Measurements from ENCODE around the gene C6orf15. TPM values are rescaled to one million over a fixed set of nuclear protein-coding genes. Genes with fewer than 3 reads are reported as not detected.

The C6orf15 gene
- not detected for polyA plus RNA-seq (2012; ENCODE audit: missing spikeins)

DNA sequence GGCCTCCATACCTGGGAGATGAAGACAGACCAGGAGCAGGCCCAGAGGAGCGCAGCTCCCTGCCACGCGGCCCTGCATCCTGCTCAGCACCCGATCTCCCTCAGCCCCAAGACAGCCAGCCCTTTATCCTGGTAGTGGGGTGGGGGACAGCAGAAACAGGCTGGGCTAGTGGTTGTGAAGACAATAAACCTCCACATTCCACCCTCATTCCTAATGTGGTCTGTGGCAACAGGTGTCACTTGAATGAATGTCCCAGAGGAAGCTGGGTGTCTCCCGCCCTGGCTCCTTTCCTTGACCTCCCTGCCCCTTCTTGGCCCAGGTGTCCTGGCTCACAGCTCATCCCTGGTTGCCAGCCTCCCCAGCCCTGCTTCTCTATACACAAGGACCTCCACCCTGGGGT is at the start of gene C6orf15:
C6orf15 (minus strand) TSS at position 98 of the 400 bp plus-strand sequence; CDS start at position 78, 20 bp downstream.
- no peak for TF ChIP-seq POLR2AphosphoS5 (IDR thresholded peaks at IDR 0.05; ENCODE audit: low read depth, low read length)
- no peak for TF ChIP-seq POLR2A (IDR thresholded peaks at IDR 0.05; ENCODE audit: low read depth, low read length)
- no peak for TF ChIP-seq TAF1 (IDR thresholded peaks at IDR 0.05; ENCODE audit: borderline replicate concordance, low read depth, low read length)
- FAIRE-seq = no peak
- no peak for DNase-seq (ENCODE audit: insufficient read length)

DNA sequence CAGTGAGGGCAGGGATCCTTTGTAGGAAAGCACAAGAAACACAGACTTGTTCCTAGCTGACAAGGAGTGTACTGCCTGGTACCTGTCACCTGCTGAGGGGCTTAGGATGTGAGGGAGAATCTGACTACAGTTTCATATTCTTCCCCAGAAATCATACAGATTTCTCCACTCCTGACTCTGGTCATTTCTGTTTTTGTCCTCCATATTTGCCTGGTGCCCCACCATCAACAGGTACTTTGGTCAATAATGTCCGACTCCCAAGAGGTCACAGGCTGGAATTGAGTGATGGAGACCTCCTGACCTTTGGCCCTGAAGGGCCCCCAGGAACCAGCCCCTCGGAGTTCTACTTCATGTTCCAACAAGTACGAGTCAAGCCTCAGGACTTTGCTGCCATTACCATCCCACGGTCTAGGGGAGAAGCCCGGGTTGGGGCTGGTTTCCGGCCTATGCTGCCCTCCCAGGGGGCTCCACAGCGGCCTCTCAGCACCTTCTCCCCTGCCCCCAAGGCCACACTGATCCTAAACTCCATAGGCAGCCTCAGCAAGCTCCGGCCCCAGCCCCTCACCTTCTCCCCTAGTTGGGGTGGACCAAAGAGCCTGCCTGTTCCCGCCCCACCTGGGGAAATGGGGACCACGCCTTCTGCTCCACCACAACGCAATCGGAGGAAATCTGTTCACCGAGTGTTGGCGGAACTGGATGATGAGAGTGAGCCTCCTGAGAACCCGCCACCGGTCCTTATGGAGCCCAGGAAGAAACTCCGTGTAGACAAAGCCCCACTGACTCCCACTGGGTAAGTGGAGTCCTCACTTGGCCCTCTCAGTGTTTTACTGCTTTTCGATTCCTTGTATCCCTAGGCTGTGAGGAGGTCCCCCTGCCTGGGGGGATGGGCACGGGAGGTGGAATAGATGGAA is 49.1 kb upstream of the C6orf15 start:
- TF ChIP-seq POLR2AphosphoS5 (IDR thresholded peaks at IDR 0.05; ENCODE audit: low read depth, low read length) = no peak
- TF ChIP-seq POLR2A (IDR thresholded peaks at IDR 0.05; ENCODE audit: low read depth, low read length) = no peak
- no peak for TF ChIP-seq TAF1 (IDR thresholded peaks at IDR 0.05; ENCODE audit: borderline replicate concordance, low read depth, low read length)
- FAIRE-seq (no peak), DNase-seq (ENCODE audit: insufficient read length) (no peak)

DNA sequence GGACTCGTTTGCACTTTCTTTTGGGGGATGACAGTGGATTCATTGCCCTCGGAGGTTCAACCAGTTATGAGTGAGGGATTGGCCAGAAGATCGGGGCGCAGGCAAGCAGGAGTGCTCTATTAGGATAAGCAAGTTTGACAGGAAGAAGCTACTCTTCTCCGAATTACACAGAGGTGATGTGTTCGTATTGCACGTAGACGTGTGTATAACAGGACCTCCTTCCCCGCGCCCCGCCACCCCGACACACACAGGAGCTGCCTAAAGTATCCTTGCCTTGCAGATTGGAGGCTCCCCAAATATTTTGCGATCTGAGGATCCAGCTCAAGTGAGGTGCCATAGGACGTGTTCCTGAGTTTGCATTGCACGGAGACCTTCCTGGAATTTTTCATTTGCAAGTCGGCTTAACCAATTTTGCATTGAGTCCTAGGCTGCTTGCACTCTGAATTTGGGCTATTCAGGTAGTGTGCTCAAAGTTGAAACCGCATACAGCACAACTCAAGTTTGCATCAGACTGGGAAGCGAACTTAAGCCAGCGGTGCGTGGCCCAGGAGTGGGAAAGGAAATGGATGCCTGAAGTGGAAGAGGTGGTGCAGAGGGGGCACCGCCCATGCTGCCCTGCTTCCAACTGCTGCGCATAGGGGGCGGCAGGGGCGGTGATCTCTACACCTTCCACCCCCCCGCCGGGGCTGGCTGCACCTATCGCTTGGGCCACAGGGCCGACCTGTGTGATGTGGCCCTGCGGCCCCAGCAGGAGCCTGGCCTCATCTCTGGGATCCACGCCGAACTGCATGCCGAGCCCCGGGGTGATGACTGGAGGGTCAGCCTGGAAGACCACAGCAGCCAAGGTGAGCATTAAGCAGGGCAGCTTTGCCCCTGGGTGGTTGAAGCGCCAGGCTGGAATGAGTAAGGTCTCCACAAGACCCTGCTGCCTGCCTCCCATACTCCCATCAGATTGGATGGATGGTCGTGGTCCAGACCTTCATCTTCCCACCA is 46.8 kb upstream of the C6orf15 start:
- TF ChIP-seq POLR2AphosphoS5 (IDR thresholded peaks at IDR 0.05; ENCODE audit: low read depth, low read length) (peak; percentile 1), POLR2A (IDR thresholded peaks at IDR 0.05; ENCODE audit: low read depth, low read length) (no peak; the same call in 1 of the 2 replicates), TAF1 (IDR thresholded peaks at IDR 0.05; ENCODE audit: borderline replicate concordance, low read depth, low read length) (no peak)

DNA sequence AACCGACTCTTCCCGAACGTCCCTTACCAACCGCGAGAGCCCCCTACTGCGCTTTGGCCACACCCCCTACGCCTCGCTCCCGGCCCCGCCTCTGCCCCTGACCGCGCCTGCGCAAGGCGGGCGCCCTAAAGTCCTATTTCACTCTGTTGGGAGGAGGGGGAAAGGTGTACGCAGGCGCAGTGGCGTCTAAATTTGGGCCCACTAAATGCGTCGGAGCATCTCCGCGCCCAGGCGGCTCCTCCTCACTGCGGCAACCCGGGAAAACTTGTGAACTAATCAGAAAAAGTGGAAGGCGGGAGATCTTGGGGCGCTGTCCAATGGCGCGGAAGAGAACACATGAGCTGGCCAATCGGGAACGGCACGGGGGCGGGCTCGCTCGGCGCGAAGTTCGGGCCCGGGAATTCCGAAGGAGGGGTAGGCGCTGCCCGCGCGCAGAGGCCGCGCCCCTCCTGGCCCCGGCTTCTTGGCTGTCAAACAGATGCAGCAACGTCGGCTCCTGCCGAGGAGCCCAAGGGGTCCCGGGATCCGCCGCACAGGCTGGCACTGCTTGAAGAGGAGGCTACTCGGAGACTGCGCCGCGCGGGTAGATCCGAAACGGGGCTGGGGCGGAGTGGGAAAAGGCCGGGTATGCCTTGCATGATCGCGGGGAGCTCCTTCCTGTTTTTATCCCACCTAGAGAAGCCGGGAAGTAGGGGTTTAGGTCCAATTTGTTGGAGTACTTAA is 45.9 kb upstream of the C6orf15 start, which contains the start of gene TCF19:
TCF19 (plus strand) TSS at position 450 of the 723 bp plus-strand sequence. CDS start 881 bp downstream, outside the sequence.
- FAIRE-seq = peak; percentile 99
- TF ChIP-seq POLR2AphosphoS5 (IDR thresholded peaks at IDR 0.05; ENCODE audit: low read depth, low read length) (no peak), TAF1 (IDR thresholded peaks at IDR 0.05; ENCODE audit: borderline replicate concordance, low read depth, low read length) (0 out of 2 replicates have a peak, but pooled peaks have one; percentile 24), POLR2A (IDR thresholded peaks at IDR 0.05; ENCODE audit: low read depth, low read length) (peak; percentile 78)
- DNase-seq (ENCODE audit: insufficient read length) = peak; percentile 98

More for the DNA sequence above, 46.8 kb upstream of the C6orf15 start:
- no peak for DNase-seq (ENCODE audit: insufficient read length)
- FAIRE-seq = peak; percentile 76

DNA sequence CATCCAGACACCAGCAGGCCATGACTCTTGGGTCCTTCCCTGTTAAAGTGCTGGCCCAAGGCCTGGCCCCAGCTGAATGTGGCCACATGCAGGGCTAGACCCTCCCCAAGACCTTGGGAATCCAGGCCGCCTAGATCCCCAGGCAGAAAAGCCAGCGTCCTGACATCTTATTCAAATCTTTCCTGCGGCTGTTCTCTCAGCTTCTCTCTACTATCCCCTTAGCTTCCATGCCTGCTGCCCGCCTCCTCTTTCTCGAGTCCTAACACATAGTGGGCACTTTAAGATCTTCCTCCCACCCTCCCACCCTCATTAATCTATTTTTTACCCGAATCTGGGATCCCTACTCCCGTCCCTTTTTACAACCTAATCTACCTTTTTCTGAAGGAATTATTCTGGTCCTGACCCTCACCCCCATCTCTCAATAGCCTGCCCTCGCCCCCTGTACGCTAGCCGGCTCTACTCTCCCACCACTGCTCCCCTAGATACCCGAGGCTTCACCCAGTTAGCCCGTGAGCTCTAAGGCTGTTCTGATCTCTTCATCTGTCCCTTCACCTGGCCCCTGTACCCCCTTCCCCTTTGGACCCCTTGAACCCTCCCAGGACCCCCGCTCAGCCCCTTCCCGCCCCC is 45.3 kb upstream of the C6orf15 start, which contains the start of gene CCHCR1:
CCHCR1 (minus strand) TSS at position 290 of the 627 bp plus-strand sequence; CDS start at position 88, 202 bp downstream.
- peak; percentile 24 for FAIRE-seq
- TF ChIP-seq POLR2A (IDR thresholded peaks at IDR 0.05; ENCODE audit: low read depth, low read length) = no peak
- TF ChIP-seq POLR2AphosphoS5 (IDR thresholded peaks at IDR 0.05; ENCODE audit: low read depth, low read length) = no peak
- TF ChIP-seq TAF1 (IDR thresholded peaks at IDR 0.05; ENCODE audit: borderline replicate concordance, low read depth, low read length) = no peak
- no peak for DNase-seq (ENCODE audit: insufficient read length)

DNA sequence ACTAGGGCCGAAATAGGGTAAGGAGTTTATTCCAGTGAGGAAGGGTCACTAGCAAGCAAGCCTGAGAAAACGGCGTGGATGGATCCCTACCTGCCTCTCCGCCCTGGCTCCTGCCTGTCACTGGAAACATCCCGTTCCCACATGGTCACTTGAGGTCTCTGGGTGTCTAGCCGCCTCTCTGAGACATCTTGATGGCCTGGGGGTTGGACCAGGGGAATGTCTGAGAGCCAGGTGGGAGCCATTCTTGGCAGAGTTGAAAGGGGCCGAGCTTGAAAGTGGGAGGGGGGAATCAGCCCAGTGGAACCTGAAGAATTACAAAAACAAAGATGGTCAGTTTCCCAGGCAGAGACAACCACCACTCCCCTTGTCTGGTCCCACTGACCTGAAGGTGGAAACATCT is 44.3 kb upstream of the C6orf15 start:
- DNase-seq (ENCODE audit: insufficient read length) (no peak), FAIRE-seq (no peak)
- TF ChIP-seq POLR2A (IDR thresholded peaks at IDR 0.05; ENCODE audit: low read depth, low read length) (no peak), POLR2AphosphoS5 (IDR thresholded peaks at IDR 0.05; ENCODE audit: low read depth, low read length) (no peak), TAF1 (IDR thresholded peaks at IDR 0.05; ENCODE audit: borderline replicate concordance, low read depth, low read length) (no peak)

DNA sequence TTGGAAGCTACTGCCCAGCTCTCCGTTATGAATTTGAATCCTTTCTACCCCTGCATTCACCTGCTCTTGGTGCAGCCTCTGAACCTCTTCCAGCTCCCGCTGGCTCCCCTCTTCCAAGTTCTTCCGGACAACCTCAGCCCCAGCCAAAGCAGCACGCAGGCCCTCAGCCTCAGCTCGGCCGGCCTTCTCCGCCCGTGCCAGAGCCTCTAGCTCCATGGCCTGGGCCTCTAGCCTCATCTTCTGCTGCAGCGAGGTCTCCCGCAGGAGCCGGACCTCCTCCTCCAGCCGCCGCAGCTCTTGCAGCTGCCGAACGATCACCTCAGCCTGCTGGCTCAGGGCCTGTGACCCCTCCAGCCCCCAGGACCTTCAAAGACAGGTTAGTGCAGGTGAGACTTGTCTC is 42.1 kb upstream of the C6orf15 start:
- no peak for DNase-seq (ENCODE audit: insufficient read length)

DNA sequence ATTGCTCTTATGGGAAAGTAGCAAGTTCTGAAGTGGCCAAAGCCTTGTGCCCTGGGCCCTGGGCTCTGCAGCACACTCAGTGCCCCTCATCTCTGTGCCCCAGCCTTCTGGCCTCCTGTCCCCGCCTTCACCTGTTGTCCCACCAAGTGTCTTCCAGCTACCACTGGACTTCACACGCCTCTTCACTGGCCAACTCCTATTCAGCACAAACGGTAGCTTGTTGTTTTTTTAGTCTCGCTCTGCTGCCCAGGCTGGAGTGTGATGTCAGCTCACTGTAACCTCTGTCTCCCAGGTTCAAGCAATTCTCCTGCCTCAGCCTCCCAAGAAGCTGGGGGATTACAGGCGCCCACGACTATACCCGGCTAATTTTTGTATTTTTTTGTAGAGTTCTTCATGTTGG is 40.4 kb upstream of the C6orf15 start:
- no peak for DNase-seq (ENCODE audit: insufficient read length)
- no peak for FAIRE-seq
- TF ChIP-seq TAF1 (IDR thresholded peaks at IDR 0.05; ENCODE audit: borderline replicate concordance, low read depth, low read length) (no peak), POLR2A (IDR thresholded peaks at IDR 0.05; ENCODE audit: low read depth, low read length) (no peak), POLR2AphosphoS5 (IDR thresholded peaks at IDR 0.05; ENCODE audit: low read depth, low read length) (no peak)

More for the DNA sequence above, 42.1 kb upstream of the C6orf15 start:
- FAIRE-seq = no peak
- no peak for TF ChIP-seq POLR2A (IDR thresholded peaks at IDR 0.05; ENCODE audit: low read depth, low read length)

DNA sequence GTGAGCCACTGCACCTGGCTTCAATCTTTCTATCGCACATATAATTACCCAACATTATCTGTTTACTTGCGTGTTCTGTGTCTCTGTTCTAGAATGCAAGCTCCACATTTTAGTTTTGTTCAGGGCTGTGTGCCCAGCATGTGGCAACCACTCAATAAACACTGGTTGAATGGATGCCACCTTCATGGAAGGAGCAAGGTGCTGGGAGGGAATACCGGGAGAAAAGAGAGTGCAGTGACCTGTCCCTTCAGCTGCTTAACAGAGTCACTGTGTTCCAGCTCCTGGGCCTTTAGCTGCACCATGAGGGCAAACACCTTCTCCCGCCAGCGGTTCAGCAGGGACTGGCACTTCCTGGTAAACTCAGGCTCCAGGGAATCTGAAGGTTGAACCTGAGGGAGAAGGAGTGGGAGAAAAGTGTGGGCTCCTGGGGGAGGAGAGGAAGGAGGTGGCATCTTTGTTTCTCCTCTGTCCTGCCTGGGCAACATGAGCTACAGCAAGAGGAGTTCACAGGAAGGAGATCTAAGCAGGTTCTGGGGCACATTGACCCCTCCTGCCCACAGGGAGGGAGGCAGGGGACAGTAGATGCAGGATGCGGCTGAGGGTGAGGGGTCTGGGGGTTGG is 37.6 kb upstream of the C6orf15 start:
- TF ChIP-seq POLR2A (IDR thresholded peaks at IDR 0.05; ENCODE audit: low read depth, low read length) (no peak), TAF1 (IDR thresholded peaks at IDR 0.05; ENCODE audit: borderline replicate concordance, low read depth, low read length) (no peak), POLR2AphosphoS5 (IDR thresholded peaks at IDR 0.05; ENCODE audit: low read depth, low read length) (no peak)
- FAIRE-seq = no peak
- no peak for DNase-seq (ENCODE audit: insufficient read length)

DNA sequence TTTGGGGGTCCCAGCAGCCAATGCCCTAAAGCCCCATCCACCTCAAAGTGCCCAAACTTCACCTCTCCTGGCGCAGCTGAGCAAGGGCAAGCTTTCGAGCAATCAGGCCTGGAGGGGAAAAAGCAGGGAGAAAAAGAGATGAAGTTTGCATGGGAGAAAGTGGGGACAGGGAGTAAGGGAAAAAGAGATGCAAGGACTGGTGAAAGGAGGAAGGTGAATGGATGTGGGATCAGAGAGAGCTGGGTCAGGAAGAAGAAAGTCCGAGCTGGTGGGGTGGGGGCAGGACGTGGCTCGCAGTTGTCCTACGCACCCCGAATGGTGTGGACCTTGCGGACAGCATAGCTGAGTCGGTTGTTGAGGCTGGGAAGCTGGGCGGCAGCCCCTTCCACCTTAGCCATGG is 33.0 kb upstream of the C6orf15 start:
- DNase-seq (ENCODE audit: insufficient read length) = no peak
- no peak for TF ChIP-seq POLR2AphosphoS5 (IDR thresholded peaks at IDR 0.05; ENCODE audit: low read depth, low read length)
- TF ChIP-seq TAF1 (IDR thresholded peaks at IDR 0.05; ENCODE audit: borderline replicate concordance, low read depth, low read length) = no peak
- no peak for TF ChIP-seq POLR2A (IDR thresholded peaks at IDR 0.05; ENCODE audit: low read depth, low read length)
- no peak for FAIRE-seq

All from GM12892 (cell line).